HepG2 (cell line): Measurements from ENCODE around the gene PYGB. TPM values are rescaled to one million over a fixed set of nuclear protein-coding genes. Genes with fewer than 3 reads are reported as not detected.

Experiments used
- ATAD3A ChIP-seq: sonication (generic); formaldehyde crosslinking; IDR thresholded peaks from 2 replicates; pipeline ENCODE4 v1.4.0; 2020; ENCODE audit warnings: missing genetic modification reagents
- CENPT ChIP-seq: sonication (generic); formaldehyde crosslinking; IDR thresholded peaks from 2 replicates; pipeline ENCODE4 v1.8.0; 2022; ENCODE audit warnings: low read depth, mild to moderate bottlenecking, moderate library complexity, missing genetic modification reagents
- MAFF ChIP-seq: IDR thresholded peaks from 2 replicates; pipeline ENCODE4 v1.6.1; 2011; ENCODE audit warnings: low read depth, low read length, improper control_type of control experiment
- NCOA2 ChIP-seq: sonication (generic); formaldehyde crosslinking; IDR thresholded peaks from 2 replicates; pipeline ENCODE4 v1.8.0; 2022; ENCODE audit warnings: inconsistent platforms
- NFKB2 ChIP-seq: sonication (generic); formaldehyde crosslinking; IDR thresholded peaks from 2 replicates; pipeline ENCODE4 v1.4.0; 2020; ENCODE audit warnings: missing genetic modification reagents, borderline replicate concordance
- SOX6 ChIP-seq, 2 experiments: fragments of 450-650 bp in 1 of 2; sonication (generic) in 1 of 2; formaldehyde crosslinking in 1 of 2; IDR thresholded peaks; 2 replicates each; pipeline versions ENCODE4 v1.4.0 to v1.6.1; 2017 to 2020; ENCODE audit warnings: antibody characterized with exemption in 1 of 2, mild to moderate bottlenecking in 1 of 2, missing genetic modification reagents in 1 of 2
- ZNF253 ChIP-seq: sonication (generic); formaldehyde crosslinking; IDR thresholded peaks from 2 replicates; pipeline ENCODE4 v1.8.0; 2022; ENCODE audit warnings: mild to moderate bottlenecking, missing genetic modification reagents, borderline replicate concordance
- ZNF343 ChIP-seq: sonication (generic); formaldehyde crosslinking; IDR thresholded peaks from 2 replicates; pipeline ENCODE4 v1.4.0; 2020; ENCODE audit warnings: mild to moderate bottlenecking, missing genetic modification reagents
- ZNF44 ChIP-seq: sonication (generic); formaldehyde crosslinking; IDR thresholded peaks from 2 replicates; pipeline ENCODE4 v1.5.1; 2020; ENCODE audit warnings: mild to moderate bottlenecking, missing genetic modification reagents
- ZNF552 ChIP-seq: sonication (generic); formaldehyde crosslinking; IDR thresholded peaks from 2 replicates; pipeline ENCODE4 v1.9.0; 2022; ENCODE audit warnings: missing genetic modification reagents, mild to moderate bottlenecking, borderline replicate concordance
- ZNF567 ChIP-seq: sonication (generic); formaldehyde crosslinking; IDR thresholded peaks from 2 replicates; pipeline ENCODE4 v1.8.1; 2023; ENCODE audit warnings: mild to moderate bottlenecking, missing genetic modification reagents, borderline replicate concordance
- polyA plus RNA-seq, 8 experiments: library from polyadenylated mRNA; depleted of rRNA in 3 of 8; stranded (reverse) in 7 of 8; unstranded in 1 of 8; fragments of >200 nt; fragmentation: Illumina TruSeq in 4 of 8; extraction: Trizol in 4 of 8; gene quantifications; 2 replicates each; pipeline versions ENCODE4 v1.2.1 to v1.2.3, GENCODE V29; 2011 to 2016; ENCODE audit warnings: low read depth in 4 of 8, missing spikeins in 1 of 8, mixed read lengths in 1 of 8; ENCODE audit not compliant: insufficient read depth in 1 of 8
- total RNA-seq, 5 experiments: library from RNA; depleted of rRNA; stranded (reverse); fragments of >200 nt; fragmentation: Illumina TruSeq; extraction: Trizol; gene quantifications; 2 replicates each; pipeline ENCODE4 v1.2.3, GENCODE V29; 2016; ENCODE audit warnings: low read depth in 1 of 5
- TF ChIP-seq, protein P1 (sequence below): sonication (generic); formaldehyde crosslinking; IDR thresholded peaks from 2 replicates; pipeline ENCODE4 v1.8.1; 2023; ENCODE audit warnings: mild to moderate bottlenecking, moderate library complexity, missing genetic modification reagents
- TF ChIP-seq, protein P2 (sequence below): sonication (generic); formaldehyde crosslinking; IDR thresholded peaks from 2 replicates; pipeline ENCODE4 v1.4.0; 2020; ENCODE audit warnings: missing genetic modification reagents, borderline replicate concordance
- TF ChIP-seq, protein P3 (sequence below): sonication (generic); formaldehyde crosslinking; IDR thresholded peaks from 2 replicates; pipeline ENCODE4 v1.4.0; 2020; ENCODE audit warnings: missing genetic modification reagents
- TF ChIP-seq, protein P4 (sequence below): sonication (generic); formaldehyde crosslinking; conservative IDR thresholded peaks from 2 replicates; pipeline ENCODE4 v1.4.0; 2020; ENCODE audit warnings: mild to moderate bottlenecking, missing genetic modification reagents, moderate library complexity

PYGB gene
- total and polyA plus RNA-seq, 2 of the 13 experiments (the other 11 are each of a cell fraction or from before 2014, with no cell fraction given), result 24.2 to 86.3 TPM

DNA sequence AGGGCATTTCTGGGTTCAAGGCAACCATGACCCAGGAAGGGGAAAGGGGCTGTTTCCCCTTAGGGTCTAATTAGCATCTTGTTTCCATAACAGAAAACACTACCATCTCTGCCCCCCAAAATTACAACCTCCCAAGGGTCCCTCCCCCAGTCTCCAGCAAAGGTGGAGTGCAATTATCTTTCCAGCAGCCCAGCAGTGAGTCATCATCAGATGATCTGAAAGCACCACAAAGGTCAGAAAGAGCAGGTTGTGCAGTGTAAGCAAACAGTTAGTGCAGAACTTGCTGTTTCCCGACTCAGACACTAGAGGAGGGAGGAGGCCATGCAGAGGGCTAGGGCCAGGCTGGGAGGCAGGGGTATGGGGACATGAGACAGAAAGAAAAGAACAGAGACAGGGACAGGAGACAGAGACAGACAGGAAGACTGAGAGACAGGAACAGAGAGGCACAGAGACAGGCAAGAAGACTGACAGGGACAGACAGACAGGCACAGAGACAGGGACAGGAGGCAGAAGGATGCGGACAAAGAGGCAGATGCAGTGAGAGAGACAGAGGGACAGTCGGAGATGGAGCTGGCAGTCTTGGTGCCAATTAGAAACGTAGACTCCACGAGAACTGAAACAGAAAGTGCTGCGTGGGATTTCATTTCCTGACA is 62.5 kb downstream of the PYGB start (continued):
- TF ChIP-seq, protein P1, sequence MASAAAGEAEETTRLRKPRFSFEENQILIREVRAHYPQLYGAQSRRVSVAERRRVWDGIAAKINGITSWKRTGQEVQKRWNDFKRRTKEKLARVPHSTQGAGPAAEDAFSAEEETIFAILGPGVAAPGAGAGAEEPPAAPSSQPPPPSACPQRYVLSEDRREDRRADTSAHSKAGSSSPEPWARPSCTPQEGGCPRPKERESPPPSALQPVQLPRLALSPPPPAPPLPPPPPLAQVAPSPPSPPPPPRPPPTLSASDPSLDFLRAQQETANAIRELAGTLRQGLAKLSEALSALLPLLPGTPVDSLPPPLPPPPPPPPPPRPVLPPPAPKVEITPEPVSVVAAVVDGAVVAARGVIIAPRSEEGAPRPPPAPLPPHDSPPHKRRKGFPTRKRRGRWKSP (CRISPR knock-in tag), result 0 out of 2 replicates have a peak, but pooled peaks have one; percentile 28
- TF ChIP-seq, protein P2, sequence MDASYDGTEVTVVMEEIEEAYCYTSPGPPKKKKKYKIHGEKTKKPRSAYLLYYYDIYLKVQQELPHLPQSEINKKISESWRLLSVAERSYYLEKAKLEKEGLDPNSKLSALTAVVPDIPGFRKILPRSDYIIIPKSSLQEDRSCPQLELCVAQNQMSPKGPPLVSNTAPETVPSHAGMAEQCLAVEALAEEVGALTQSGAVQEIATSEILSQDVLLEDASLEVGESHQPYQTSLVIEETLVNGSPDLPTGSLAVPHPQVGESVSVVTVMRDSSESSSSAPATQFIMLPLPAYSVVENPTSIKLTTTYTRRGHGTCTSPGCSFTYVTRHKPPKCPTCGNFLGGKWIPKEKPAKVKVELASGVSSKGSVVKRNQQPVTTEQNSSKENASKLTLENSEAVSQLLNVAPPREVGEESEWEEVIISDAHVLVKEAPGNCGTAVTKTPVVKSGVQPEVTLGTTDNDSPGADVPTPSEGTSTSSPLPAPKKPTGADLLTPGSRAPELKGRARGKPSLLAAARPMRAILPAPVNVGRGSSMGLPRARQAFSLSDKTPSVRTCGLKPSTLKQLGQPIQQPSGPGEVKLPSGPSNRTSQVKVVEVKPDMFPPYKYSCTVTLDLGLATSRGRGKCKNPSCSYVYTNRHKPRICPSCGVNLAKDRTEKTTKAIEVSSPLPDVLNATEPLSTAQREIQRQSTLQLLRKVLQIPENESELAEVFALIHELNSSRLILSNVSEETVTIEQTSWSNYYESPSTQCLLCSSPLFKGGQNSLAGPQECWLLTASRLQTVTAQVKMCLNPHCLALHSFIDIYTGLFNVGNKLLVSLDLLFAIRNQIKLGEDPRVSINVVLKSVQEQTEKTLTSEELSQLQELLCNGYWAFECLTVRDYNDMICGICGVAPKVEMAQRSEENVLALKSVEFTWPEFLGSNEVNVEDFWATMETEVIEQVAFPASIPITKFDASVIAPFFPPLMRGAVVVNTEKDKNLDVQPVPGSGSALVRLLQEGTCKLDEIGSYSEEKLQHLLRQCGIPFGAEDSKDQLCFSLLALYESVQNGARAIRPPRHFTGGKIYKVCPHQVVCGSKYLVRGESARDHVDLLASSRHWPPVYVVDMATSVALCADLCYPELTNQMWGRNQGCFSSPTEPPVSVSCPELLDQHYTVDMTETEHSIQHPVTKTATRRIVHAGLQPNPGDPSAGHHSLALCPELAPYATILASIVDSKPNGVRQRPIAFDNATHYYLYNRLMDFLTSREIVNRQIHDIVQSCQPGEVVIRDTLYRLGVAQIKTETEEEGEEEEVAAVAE, result peak; percentile 67; the same call in 1 of the 2 replicates
- no peak for TF ChIP-seq CENPT
- 0 out of 2 replicates have a peak, but pooled peaks have one; percentile 29 for TF ChIP-seq ATAD3A (CRISPR knock-in tag)
- TF ChIP-seq SOX6 (IDR thresholded peaks at IDR 0.05), result no peak
- peak; percentile 82 for TF ChIP-seq SOX6 (CRISPR knock-in tag; IDR thresholded peaks at IDR 0.05)
- TF ChIP-seq MAFF, result peak; percentile 97
- TF ChIP-seq ZNF44 (CRISPR knock-in tag), result no peak
- no peak for TF ChIP-seq ZNF253 (CRISPR knock-in tag)
- TF ChIP-seq, protein P3, sequence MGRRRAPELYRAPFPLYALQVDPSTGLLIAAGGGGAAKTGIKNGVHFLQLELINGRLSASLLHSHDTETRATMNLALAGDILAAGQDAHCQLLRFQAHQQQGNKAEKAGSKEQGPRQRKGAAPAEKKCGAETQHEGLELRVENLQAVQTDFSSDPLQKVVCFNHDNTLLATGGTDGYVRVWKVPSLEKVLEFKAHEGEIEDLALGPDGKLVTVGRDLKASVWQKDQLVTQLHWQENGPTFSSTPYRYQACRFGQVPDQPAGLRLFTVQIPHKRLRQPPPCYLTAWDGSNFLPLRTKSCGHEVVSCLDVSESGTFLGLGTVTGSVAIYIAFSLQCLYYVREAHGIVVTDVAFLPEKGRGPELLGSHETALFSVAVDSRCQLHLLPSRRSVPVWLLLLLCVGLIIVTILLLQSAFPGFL, result no peak
- no peak for TF ChIP-seq NFKB2 (CRISPR knock-in tag)
- TF ChIP-seq ZNF343 (CRISPR knock-in tag), result peak; percentile 60; the same call in 1 of the 2 replicates
- peak; percentile 77 for TF ChIP-seq NCOA2 (CRISPR knock-in tag)
- no peak; the same call in 1 of the 2 replicates for TF ChIP-seq ZNF567 (CRISPR knock-in tag)
- TF ChIP-seq ZNF552 (CRISPR knock-in tag), result no peak
- TF ChIP-seq, protein P4, sequence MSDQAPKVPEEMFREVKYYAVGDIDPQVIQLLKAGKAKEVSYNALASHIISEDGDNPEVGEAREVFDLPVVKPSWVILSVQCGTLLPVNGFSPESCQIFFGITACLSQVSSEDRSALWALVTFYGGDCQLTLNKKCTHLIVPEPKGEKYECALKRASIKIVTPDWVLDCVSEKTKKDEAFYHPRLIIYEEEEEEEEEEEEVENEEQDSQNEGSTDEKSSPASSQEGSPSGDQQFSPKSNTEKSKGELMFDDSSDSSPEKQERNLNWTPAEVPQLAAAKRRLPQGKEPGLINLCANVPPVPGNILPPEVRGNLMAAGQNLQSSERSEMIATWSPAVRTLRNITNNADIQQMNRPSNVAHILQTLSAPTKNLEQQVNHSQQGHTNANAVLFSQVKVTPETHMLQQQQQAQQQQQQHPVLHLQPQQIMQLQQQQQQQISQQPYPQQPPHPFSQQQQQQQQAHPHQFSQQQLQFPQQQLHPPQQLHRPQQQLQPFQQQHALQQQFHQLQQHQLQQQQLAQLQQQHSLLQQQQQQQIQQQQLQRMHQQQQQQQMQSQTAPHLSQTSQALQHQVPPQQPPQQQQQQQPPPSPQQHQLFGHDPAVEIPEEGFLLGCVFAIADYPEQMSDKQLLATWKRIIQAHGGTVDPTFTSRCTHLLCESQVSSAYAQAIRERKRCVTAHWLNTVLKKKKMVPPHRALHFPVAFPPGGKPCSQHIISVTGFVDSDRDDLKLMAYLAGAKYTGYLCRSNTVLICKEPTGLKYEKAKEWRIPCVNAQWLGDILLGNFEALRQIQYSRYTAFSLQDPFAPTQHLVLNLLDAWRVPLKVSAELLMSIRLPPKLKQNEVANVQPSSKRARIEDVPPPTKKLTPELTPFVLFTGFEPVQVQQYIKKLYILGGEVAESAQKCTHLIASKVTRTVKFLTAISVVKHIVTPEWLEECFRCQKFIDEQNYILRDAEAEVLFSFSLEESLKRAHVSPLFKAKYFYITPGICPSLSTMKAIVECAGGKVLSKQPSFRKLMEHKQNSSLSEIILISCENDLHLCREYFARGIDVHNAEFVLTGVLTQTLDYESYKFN (CRISPR knock-in tag), result peak; percentile 92
